CD14-positive monocyte (primary cell): ENCODE results near the gene HLA-DRB1. TPM values are rescaled to one million over a fixed set of nuclear protein-coding genes. Genes with fewer than 3 reads are reported as not detected.

Source experiments
- DNase-seq, 3 donors: peaks; one replicate each; pipeline ENCODE4 v3.0.0-alpha.2; 2011 to 2022
- H2AFZ ChIP-seq: 2 replicates; pipeline ENCODE4 v1.6.0; 2012; ENCODE audit warnings: mild to moderate bottlenecking, low read depth, low read length, inconsistent platforms; ENCODE audit not compliant: insufficient read depth, poor library complexity, severe bottlenecking
- H3K27ac ChIP-seq, 2 donors: 1 replicate in 1 of 2; 2 replicates in 1 of 2; pipeline ENCODE4 v1.5.1; 2012 to 2013; ENCODE audit warnings: low read length in 2 of 2, control low read depth in 1 of 2, inconsistent platforms in 1 of 2, low read depth in 1 of 2, mild to moderate bottlenecking in 1 of 2
- H3K27me3 ChIP-seq, 2 donors: one replicate each; pipeline versions ENCODE4 v1.6.0 to v1.6.1; 2011 to 2013; ENCODE audit warnings: low read length in 2 of 2; ENCODE audit not compliant: control insufficient read depth in 2 of 2, insufficient read depth in 2 of 2
- H3K36me3 ChIP-seq, 2 donors: replicated peaks in 1 of 2; 1 replicate in 1 of 2; 2 replicates in 1 of 2; pipeline versions ENCODE4 v1.5.1 to v1.6.1; 2012 to 2013; ENCODE audit warnings: low read length in 2 of 2, control low read depth in 1 of 2, inconsistent platforms in 1 of 2, mild to moderate bottlenecking in 1 of 2; ENCODE audit not compliant: insufficient read depth in 2 of 2, control insufficient read depth in 1 of 2
- H3K4me1 ChIP-seq, 2 donors: 1 replicate in 1 of 2; 2 replicates in 1 of 2; pipeline versions ENCODE4 v1.5.1 to v1.6.1; 2012 to 2013; ENCODE audit warnings: low read length in 2 of 2, control low read depth in 1 of 2, inconsistent platforms in 1 of 2, mild to moderate bottlenecking in 1 of 2, moderate library complexity in 1 of 2; ENCODE audit not compliant: insufficient read depth in 2 of 2, control insufficient read depth in 1 of 2
- H3K4me2 ChIP-seq: replicated peaks from 2 replicates; pipeline ENCODE3; 2012; ENCODE audit warnings: low read length, moderate library complexity, mild to moderate bottlenecking; ENCODE audit not compliant: poor library complexity, severe bottlenecking; ENCODE audit errors: extremely low read depth
- H3K4me3 ChIP-seq, 3 experiments: fragments of 200-600 bp in 1 of 3; sonication (generic) in 1 of 3; replicated peaks in 1 of 3; 1 replicate in 2 of 3; 2 replicates in 1 of 3; pipeline ENCODE4 v1.5.1; 2011 to 2013; ENCODE audit warnings: low read length in 3 of 3, mild to moderate bottlenecking in 3 of 3, control low read depth in 2 of 3, low read depth in 2 of 3, inconsistent platforms in 1 of 3, moderate library complexity in 1 of 3
- H3K79me2 ChIP-seq: 2 replicates; pipeline ENCODE4 v1.6.0; 2012; ENCODE audit warnings: mild to moderate bottlenecking, control low read depth, inconsistent platforms, low read length, moderate library complexity; ENCODE audit not compliant: insufficient read depth
- H3K9ac ChIP-seq: 2 replicates; pipeline ENCODE4 v1.6.0; 2017; ENCODE audit warnings: low read length, mild to moderate bottlenecking; ENCODE audit not compliant: insufficient read depth, poor library complexity, severe bottlenecking
- H3K9me3 ChIP-seq, 2 donors: replicated peaks in 1 of 2; 1 replicate in 1 of 2; 2 replicates in 1 of 2; pipeline versions ENCODE4 v1.5.1 to v1.6.1; 2012 to 2013; ENCODE audit warnings: low read length in 2 of 2, control low read depth in 1 of 2; ENCODE audit not compliant: control insufficient read depth in 1 of 2, insufficient read depth in 1 of 2
- H4K20me1 ChIP-seq: 2 replicates; pipeline ENCODE4 v1.6.0; 2012; ENCODE audit warnings: mild to moderate bottlenecking, low read length, control low read depth, moderate library complexity; ENCODE audit not compliant: insufficient read depth
- H3K27ac Mint-ChIP-seq, 7 donors: one replicate each; pipeline ENCODE4 v1.8.0; 2020; ENCODE audit warnings: mild to moderate bottlenecking in 7 of 7, mixed read lengths in 7 of 7, moderate library complexity in 6 of 7, inconsistent platforms in 2 of 7
- H3K27me3 Mint-ChIP-seq, 3 donors: one replicate each; pipeline ENCODE4 v1.8.0; 2021 to 2022; ENCODE audit warnings: low read depth in 3 of 3, mild to moderate bottlenecking in 3 of 3, mixed read lengths in 3 of 3, moderate library complexity in 3 of 3, inconsistent platforms in 1 of 3
- H3K36me3 Mint-ChIP-seq, 2 donors: one replicate each; pipeline ENCODE4 v1.8.0; 2020; ENCODE audit warnings: mixed read lengths in 2 of 2, inconsistent platforms in 1 of 2, mild to moderate bottlenecking in 1 of 2
- H3K4me1 Mint-ChIP-seq: one replicate; pipeline ENCODE4 v1.8.0; 2020; ENCODE audit warnings: mild to moderate bottlenecking, mixed read lengths
- H3K4me3 Mint-ChIP-seq, 2 donors: one replicate each; pipeline ENCODE4 v1.8.0; 2020; ENCODE audit warnings: mild to moderate bottlenecking in 2 of 2, mixed read lengths in 2 of 2, moderate library complexity in 1 of 2
- H3K9me3 Mint-ChIP-seq, 7 donors: one replicate each; pipeline ENCODE4 v1.8.0; 2020 to 2022; ENCODE audit warnings: mixed read lengths in 7 of 7, mild to moderate bottlenecking in 6 of 7, moderate library complexity in 6 of 7, inconsistent platforms in 2 of 7
- WGBS: methylation state at CpG from one replicate; pipeline ENCODE4 v1.1.5; 2013; ENCODE audit warnings: missing lambda C conversion rate; ENCODE audit not compliant: insufficient coverage; 5-methylcytosine and 5-hydroxymethylcytosine counted together
- intact Hi-C, 2 donors: fragments of 100-400 bp; cut with micrococcal nuclease; formaldehyde crosslinking; loops; one replicate each; pipeline versions ENCODE4 v1.15.0 to v1.15.1; 2023
- polyA plus RNA-seq, 3 donors: library from polyadenylated mRNA; depleted of rRNA in 1 of 3; unstranded in 2 of 3; stranded (reverse) in 1 of 3; fragments of 300-500 nt in 2 of 3; fragments of >200 nt in 1 of 3; fragmentation: Illumina TruSeq in 2 of 3; gene quantifications; 1 replicate in 2 of 3; 2 replicates in 1 of 3; pipeline ENCODE4 v1.2.3, GENCODE V29; 2012 to 2021
- small RNA-seq: library from RNA; depleted of rRNA; stranded (forward); fragments of <200 nt; gene quantifications from one replicate; pipeline ENCODE3, GENCODE V24; 2012; ENCODE audit warnings: low read depth; ENCODE audit not compliant: insufficient read length
- TF ChIP-seq, protein P1 (sequence below): fragments of 200-600 bp; IDR thresholded peaks from one replicate; pipeline ENCODE4 v1.8.0; 2022; ENCODE audit warnings: antibody characterized with exemption, mild to moderate bottlenecking

HLA-DRB1 gene
- polyA plus RNA-seq, 3 donors = 928 to 2,792 (median 2,645) TPM

- no peaks in the 10 kb centered on the region for H3K27me3 Mint-ChIP-seq
- H3K27ac Mint-ChIP-seq = peak within 1 kb of the TSS; percentile 94 to 99 (median 98)
- H3K36me3 ChIP-seq = no peaks in the 10 kb centered on the region
- H3K4me3 Mint-ChIP-seq = peak within 1 kb of the TSS; percentile 89 to 95
- TF ChIP-seq, protein P1, sequence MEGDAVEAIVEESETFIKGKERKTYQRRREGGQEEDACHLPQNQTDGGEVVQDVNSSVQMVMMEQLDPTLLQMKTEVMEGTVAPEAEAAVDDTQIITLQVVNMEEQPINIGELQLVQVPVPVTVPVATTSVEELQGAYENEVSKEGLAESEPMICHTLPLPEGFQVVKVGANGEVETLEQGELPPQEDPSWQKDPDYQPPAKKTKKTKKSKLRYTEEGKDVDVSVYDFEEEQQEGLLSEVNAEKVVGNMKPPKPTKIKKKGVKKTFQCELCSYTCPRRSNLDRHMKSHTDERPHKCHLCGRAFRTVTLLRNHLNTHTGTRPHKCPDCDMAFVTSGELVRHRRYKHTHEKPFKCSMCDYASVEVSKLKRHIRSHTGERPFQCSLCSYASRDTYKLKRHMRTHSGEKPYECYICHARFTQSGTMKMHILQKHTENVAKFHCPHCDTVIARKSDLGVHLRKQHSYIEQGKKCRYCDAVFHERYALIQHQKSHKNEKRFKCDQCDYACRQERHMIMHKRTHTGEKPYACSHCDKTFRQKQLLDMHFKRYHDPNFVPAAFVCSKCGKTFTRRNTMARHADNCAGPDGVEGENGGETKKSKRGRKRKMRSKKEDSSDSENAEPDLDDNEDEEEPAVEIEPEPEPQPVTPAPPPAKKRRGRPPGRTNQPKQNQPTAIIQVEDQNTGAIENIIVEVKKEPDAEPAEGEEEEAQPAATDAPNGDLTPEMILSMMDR = no peak
- H3K4me3 ChIP-seq = peak within 1 kb of the TSS; percentile 50 to 76 (median 51)
- H2AFZ ChIP-seq = no peak within 1 kb of the TSS
- H3K36me3 Mint-ChIP-seq = peaks cover 0 to 10% of the 10 kb centered on the region in 2 donors
- H3K27me3 ChIP-seq = no peaks in the 10 kb centered on the region
- no peaks in the 10 kb centered on the region for H4K20me1 ChIP-seq
- H3K9ac ChIP-seq = peak within 1 kb of the TSS; percentile 36
- WGBS = no CpG with 5 or more reads among the region's 4 CpGs
- peaks cover 20% of the 10 kb centered on the region for H3K4me1 Mint-ChIP-seq
- intact Hi-C loops = loop anchor here in 1 of 2 donors (10.0 kb wide), 1 partner anchor 45 kb away; no protein-coding TSS in a partner anchor
- H3K9me3 Mint-ChIP-seq = peaks cover 0 to 7% (median 0%) of the 10 kb centered on the region in 7 donors
- H3K79me2 ChIP-seq = peaks cover 14% of the 10 kb centered on the region
- peaks cover 9 to 11% of the 10 kb centered on the region in 2 donors for H3K4me1 ChIP-seq
- DNase-seq = peak; percentile 71 to 84 (median 74)
- no peaks in the 10 kb centered on the region for H3K9me3 ChIP-seq
- peak within 1 kb of the TSS; percentile 81 to 92 for H3K27ac ChIP-seq
- H3K4me2 ChIP-seq = peak within 1 kb of the TSS; percentile 71
These were observed 59.8 kb downstream of the HLA-DRB1 start, which contains the start of gene HLA-DRB5 for GRCh38 chr6:32529697-32530430. TSS of gene HLA-DRB5 (minus strand) at chr6:32530287. CDS start at chr6:32530224, 63 bp downstream.

Small RNA genes lying within 50 kb of the gene (small RNA-seq; reads per million reads assigned to genes)
- not detected for gene RNU1-61P

Other genes with a start within 250 kb of the HLA-DRB1 start
- gene TSBP1, start 217.9 kb downstream of the HLA-DRB1 start, polyA plus RNA-seq = not detected
- not detected for gene BTNL2, start 182.7 kb downstream of the HLA-DRB1 start, polyA plus RNA-seq
- gene HLA-DRA, start 150.0 kb downstream of the HLA-DRB1 start, polyA plus RNA-seq = 1,000 to 10,000 TPM; 4,194 to 5,181 (median 4,943) TPM
- 1,000 to 10,000 TPM in 1 of 3 donors, 100 to 1,000 TPM in 2; 168 to 1,407 (median 394) TPM for gene HLA-DRB5, start 59.6 kb downstream of the HLA-DRB1 start, polyA plus RNA-seq
- 100 to 1,000 TPM in 2 of 3 donors, 10 to 100 TPM in 1; 98.1 to 191 (median 117) TPM for gene HLA-DQA1, start 47.6 kb upstream of the HLA-DRB1 start, polyA plus RNA-seq
- gene HLA-DQB1, start 76.8 kb upstream of the HLA-DRB1 start, polyA plus RNA-seq = 100 to 1,000 TPM in 2 of 3 donors, 10 to 100 TPM in 1; 66.7 to 638 (median 246) TPM
- 10 to 100 TPM in 2 of 3 donors, under 1 TPM in 1; 0.24 to 53.5 (median 15.5) TPM for gene HLA-DQA2, start 151.5 kb upstream of the HLA-DRB1 start, polyA plus RNA-seq
- gene HLA-DQB2, start 173.7 kb upstream of the HLA-DRB1 start, polyA plus RNA-seq = 10 to 100 TPM in 1 of 3 donors, 1 to 10 TPM in 1, not detected in 1; 4.4 to 37.5 TPM
- 1 to 10 TPM in 1 of 3 donors, under 1 TPM in 2; 0.25 to 6.2 (median 0.64) TPM for gene HLA-DOB, start 227.2 kb upstream of the HLA-DRB1 start, polyA plus RNA-seq
- gene TAP2, start 248.9 kb upstream of the HLA-DRB1 start, polyA plus RNA-seq = 10 to 100 TPM; 12.6 to 48.7 (median 25.9) TPM